Adipose tissue (tissue), 3 donors: ENCODE data around the gene XPO4. TPM values are rescaled to one million over a fixed set of nuclear protein-coding genes. Genes with fewer than 3 reads are reported as not detected.

Experiments
- H3K27ac ChIP-seq: one replicate; pipeline ENCODE4 v1.5.1; 2013; ENCODE audit warnings: low read depth, low read length
- WGBS, 3 donors: extraction: QIAGEN DNeasy Blood & Tissue Kit; methylation state at CpG; one replicate each; pipeline ENCODE4 v1.1.7; 2013; 5-methylcytosine and 5-hydroxymethylcytosine counted together
- polyA plus RNA-seq, 3 donors: library from polyadenylated mRNA; stranded (reverse); fragments of 200-250 nt; gene quantifications; one replicate each; pipeline ENCODE4 v1.2.3, GENCODE V29; 2013
- donor health status: healthy with polysubstance abuse.
- donor health status: Bipolar disorder and iron deficiency.
- donor health status: healthy.

The XPO4 gene
- polyA plus RNA-seq, 3 donors, result 2.7 to 4.6 (median 2.9) TPM

DNA sequence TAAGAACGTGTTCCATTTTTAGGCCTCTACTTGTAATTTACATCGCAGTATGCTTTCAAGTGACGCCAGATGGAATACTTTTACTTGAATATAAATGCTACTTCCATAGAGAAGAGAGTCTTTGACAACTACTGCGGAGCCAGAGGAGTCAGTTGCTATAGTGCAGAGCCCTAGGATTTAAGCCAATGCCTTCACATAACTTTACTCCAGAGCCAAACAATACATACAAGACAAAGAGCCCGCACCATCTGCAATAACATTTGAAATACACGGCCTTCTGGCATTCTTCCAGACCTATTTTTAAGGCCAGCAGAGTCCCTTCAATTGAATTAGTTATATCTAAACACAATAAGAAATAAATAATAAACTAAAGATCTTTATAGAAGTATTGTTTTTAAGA is 59.4 kb downstream of the XPO4 start:
- no peak overlapping the region for H3K27ac ChIP-seq
- 58 to 68% (median 60%) methylated on average over 6 of the region's 6 CpGs for WGBS, 3 donors

DNA sequence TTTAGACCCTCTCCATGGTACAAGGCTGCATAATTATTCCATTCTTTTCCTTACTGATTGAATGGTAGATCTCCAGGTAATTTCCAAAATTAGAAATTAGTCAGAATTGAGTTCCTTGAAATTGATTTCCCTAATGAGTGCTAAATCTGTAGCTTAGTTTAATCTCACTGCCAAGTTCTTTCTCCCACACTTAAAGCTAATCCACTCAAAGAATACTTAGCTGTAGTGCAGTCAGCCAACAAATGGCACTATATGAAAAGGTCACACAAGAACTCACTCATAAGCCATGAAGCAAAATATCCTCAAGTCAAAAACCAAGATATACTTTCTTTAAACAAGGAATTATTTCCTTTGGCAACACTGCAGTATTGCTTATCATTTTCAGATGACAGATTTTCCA is 62.0 kb downstream of the XPO4 start:
- no peak overlapping the region for H3K27ac ChIP-seq

DNA sequence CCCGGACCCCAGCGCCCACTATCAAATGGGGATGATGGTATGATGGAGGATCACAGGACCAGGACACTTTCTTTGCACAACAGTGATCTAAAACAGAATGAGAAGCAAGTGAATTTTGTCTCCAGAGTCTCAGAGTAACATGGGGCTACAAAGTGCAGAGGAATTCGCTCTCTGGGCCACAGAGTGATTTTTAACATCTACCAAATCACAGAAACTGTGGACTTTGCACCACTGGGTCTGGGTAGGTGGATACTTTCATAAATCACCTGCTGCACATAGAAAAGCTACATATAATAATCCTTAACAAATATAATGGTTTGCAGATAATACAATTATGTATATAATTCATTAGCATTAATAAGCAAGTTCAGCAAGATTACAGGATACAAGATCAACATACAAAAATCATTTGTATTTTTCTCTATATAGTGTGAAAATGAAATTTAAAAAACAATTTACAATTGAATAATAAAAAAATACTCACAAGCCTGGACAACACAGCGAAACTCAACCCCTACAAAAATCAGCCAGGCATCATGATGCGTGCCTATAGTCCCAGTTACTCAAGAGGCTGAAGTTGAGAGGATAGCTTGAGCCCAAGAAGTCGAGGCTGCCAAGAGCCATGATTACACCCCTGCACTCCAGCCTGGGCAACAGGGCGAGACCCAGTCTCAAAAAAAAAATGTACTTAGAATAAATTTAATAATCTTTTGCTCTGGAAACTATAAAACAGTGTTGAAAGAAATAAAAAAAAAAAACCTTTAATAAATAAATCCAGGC is 68.5 kb downstream of the XPO4 start:
- 91 to 97% (median 97%) methylated on average over 7 of the region's 7 CpGs for WGBS, 3 donors
- H3K27ac ChIP-seq, result no peak overlapping the region

DNA sequence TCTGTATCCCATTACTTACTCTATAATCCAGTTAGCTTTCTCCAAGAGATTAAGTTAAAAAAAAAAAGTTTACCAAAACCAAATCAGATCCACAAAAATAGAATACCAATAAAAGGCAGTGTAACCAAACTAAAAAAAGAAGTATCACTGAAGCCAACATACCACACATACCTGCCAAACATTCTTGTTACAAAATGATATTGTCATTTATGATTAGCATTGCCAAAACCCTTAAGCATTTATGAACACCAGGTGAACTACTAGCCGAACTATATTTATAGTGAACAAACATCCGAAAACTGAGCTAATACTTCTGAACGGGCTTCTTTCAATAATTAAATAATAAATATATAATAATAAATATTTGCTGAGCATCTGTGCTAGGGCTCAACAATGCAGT is 69.7 kb downstream of the XPO4 start:
- WGBS, 3 donors, result 73 to 95% (median 91%) methylated on average over 3 of the region's 3 CpGs
- H3K27ac ChIP-seq, result no peak overlapping the region

DNA sequence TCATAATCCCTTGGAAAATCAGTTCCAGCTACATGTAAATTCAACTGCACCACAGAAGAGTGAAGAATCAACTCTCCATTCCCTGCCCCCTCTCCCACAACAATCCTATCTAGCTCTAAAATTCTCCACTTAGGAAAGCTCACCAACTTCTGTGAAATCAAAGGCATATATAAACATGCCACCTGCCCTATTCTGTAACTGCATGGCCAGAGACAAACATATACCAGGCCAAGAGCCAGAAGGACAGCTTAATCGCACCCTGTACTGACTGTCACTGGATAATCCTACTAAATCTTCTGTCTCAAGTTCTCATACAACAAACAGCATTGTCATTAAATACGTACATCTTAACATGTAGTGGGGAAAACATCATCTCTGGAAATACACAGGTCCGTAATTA is 70.6 kb downstream of the XPO4 start:
- no peak overlapping the region for H3K27ac ChIP-seq
- WGBS, 3 donors, result 88 to 96% (median 94%) methylated on average over 3 of the region's 3 CpGs

DNA sequence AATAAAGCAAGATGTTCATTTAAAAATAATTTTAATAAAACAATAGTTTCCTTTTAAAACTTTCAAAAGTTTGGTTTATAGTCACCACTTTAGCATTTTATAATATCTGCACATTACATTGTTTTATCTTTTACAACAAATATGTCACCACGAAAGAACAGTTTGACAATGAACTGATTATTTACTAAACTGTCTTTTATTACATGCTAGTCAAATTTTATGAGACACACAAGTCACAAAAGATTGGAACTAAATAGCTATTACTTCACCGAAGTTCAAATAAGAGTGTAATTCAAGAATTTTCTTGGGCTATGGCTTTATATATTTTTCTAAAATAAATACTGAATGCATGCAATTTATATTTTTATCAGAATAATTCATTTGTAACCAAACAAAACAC is 71.3 kb downstream of the XPO4 start:
- no peak overlapping the region for H3K27ac ChIP-seq
- 59 to 90% (median 88%) methylated on average over 2 of the region's 2 CpGs for WGBS, 3 donors

DNA sequence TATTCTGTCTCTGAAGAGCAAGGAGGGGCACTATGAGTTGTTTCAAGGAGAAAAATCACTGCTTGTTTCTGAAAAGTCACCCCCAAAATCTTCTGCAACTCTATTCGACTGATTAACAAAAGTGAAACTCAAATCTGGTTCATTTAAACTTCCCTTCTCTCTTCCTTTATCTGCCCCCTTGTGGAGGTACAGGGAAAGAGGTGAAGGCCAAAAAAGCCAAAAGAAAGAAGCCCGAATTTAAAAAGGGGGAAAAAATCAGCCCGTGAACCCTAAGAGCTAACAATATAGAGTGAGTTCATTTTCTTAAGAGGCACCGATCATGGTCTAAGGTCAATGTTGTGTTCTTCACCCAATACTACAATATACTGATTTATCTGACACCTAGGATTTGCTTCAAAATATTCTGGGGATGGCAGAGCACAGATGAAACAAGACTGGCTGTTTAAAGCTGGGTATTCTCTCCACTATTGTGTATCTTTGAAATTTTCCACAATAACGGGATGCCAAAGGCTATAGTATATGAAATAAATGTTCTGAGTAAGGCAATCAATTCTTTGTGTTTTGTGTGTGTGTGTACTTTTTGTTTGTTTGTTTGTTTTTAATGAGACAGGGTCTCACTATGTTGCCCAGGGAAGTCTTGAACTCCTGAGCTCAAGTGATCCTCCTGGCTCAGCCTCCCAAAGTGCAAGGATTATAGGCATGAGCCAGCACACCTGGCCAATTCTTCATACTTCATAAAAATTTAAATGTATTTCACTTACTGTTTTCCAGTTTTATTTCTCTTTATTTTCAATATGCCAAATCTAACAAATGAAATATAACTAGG is 73.8 kb downstream of the XPO4 start:
- WGBS, 3 donors, result 15 to 22% (median 22%) methylated on average over 5 of the region's 5 CpGs
- H3K27ac ChIP-seq, result no peak overlapping the region

DNA sequence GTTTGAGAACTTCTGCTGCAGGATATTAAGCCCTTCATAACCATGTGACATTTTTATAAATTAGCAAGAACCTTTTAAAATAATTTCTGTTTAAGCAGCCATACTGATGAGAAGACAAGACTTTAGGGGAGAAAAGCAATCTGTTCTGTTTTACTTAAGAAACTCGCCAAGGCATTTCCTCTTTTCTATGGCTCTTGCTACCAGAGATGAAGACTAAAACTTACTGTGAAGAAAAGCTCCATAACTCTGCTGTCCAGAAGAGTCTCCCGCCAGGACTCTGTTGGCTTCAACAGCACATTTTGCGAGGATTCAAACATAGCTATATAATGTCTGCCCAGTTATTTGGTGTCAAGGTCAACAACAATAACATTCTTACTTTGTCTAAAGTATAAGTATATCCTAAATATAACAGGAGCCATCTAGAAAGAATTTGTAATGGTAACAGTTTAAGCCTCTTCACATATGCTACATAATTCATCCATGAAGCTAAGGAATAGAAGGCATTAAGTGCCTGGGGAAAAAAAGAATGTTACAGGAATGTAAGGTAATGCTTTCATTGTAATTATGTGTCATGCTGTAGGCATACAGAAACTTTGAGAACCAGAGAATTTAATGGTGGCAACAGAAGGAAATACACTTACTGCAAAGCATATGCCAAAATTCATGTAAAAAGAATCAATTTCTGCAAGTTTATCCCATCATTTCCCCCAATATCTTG is 75.5 kb downstream of the XPO4 start:
- H3K27ac ChIP-seq, result no peak overlapping the region
- 76 to 87% (median 82%) methylated on average over 3 of the region's 3 CpGs for WGBS, 3 donors

DNA sequence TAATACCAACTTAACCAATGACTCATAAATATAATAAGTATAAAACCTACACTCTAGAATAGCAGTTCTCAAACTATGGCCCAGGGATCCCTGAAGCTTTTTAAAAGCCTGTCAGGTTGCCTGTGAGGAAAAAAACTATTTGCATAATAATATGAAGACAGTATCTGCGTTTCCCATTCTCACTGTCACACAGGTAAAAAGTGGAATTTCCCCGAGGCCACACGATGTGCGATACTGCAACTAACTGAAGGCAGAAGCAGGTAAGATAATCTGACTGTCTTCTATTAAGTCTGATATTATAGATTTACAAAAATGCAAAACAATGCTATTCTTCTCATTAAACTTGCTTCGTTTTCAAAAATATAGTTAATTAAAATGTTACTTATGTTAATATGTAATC is 76.2 kb downstream of the XPO4 start:
- H3K27ac ChIP-seq, result no peak overlapping the region
- WGBS, 3 donors, result 89 to 95% (median 95%) methylated on average over 5 of the region's 5 CpGs

DNA sequence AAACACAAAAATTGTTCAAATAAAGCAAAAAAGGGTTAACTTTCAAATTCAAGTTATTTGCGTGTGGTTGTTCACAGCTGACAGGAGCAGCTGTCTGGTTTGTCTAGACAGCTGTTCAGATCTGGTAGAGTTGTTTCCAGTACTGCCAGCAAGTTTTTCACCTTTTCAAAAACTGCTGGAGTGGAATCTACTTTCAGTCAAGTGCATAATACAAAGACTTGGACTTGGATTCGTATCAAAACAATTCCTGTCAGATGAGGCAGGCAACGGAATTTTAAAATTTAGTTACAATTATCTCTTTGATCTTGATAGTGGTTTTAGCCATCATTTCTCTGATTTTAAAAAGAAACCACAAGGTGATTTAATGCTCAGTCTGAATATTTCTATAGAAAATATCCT is 77.1 kb downstream of the XPO4 start:
- H3K27ac ChIP-seq, result no peak overlapping the region
- WGBS, 3 donors, result 45 to 67% (median 65%) methylated on average over 3 of the region's 3 CpGs

DNA sequence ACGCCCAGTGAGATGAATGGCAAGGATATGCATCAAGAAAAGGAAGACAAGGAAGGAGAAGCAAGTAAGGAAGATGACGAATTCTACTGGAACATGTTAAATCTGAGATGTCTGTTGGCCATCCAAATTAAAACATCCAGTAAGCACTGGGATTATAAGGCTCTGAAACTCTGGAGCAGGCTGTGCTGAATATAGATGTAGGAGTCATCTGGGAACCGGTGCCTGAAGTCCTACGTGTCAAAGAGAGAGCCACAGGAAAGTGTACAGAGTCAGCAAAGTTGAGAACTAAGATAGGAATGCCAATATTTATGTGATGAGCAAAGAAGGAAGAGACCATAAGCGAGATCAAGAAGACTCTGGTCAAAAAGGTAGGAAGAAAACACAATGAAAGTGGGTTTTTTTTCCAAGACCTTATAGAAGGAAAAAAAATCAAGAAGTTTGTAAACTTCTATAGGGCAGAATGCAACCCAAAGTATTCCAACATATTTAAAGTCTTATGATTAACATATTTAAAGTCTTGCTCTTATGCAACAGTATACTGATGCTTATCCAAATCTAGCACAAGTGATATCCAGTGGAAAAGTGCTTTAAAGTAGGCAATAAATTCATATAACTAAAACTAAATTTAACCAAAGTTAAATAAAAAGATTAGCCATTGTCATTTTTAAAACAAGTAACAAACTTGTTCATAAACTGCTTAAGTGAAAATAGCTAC is 77.6 kb downstream of the XPO4 start:
- no peak overlapping the region for H3K27ac ChIP-seq
- WGBS, 3 donors, result 93 to 94% (median 94%) methylated on average over 5 of the region's 5 CpGs

DNA sequence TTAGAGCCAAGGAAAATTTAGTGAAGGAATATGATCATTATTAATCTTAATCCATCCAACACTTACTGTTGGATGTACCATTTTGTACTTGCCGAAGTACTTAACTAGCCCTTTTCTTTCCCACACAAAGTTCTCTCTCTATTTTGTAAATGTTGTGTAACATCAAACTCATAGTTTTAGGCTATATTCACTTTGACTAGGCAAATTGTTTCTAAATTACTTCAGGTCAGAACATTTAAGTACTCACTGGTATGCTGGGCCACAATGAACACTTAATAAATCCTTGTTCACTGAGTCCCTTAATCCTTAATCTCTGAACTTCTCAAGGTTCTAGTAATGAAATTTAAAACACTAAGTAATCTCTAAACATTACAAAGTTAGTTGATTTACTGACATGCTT is 79.5 kb downstream of the XPO4 start:
- no peak overlapping the region for H3K27ac ChIP-seq
- WGBS, 3 donors, result 96 to 100% (median 98%) methylated on average over 1 of the region's 1 CpG

DNA sequence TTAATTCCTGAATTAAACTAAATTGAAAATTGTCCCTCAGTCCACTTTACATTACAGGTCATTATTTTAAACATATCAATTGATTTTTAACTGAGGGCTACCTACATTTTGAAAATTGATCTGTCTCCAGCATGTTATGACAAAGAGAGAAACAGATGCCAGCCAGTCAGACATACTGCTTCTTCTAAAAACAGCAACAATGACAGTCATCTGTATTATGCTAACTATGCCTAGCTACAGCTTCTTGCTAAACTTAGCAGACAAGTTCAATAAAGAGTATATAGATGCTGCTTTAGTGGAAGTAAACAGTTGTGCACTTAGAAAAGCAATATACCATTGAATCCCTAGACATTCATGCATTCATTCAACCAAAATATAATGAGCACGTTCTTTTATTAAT is 80.1 kb downstream of the XPO4 start:
- 93 to 96% (median 95%) methylated on average over 1 of the region's 1 CpG for WGBS, 3 donors

DNA sequence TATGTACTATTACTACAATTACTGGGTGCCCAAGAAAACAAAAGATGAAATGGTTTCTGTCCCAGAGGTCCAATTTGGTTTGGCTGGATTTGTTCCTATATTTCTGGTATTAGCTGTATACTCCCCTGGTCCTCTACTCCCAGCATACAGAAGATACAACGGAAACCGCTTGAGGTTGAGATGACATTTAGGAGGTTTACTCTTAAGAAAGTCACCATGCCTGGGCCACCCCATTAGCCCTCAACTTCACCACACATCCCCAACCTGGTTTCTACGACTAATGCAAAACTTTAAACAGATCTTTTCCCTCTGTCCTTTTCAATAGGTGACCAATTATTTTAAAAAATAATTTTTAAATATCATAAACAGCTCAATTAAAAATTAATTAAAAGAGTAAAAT is 82.8 kb downstream of the XPO4 start:
- WGBS, 3 donors, result 94 to 97% (median 95%) methylated on average over 3 of the region's 3 CpGs
- no peak overlapping the region for H3K27ac ChIP-seq

More for the DNA sequence above, 80.1 kb downstream of the XPO4 start:
- H3K27ac ChIP-seq, result no peak overlapping the region

DNA sequence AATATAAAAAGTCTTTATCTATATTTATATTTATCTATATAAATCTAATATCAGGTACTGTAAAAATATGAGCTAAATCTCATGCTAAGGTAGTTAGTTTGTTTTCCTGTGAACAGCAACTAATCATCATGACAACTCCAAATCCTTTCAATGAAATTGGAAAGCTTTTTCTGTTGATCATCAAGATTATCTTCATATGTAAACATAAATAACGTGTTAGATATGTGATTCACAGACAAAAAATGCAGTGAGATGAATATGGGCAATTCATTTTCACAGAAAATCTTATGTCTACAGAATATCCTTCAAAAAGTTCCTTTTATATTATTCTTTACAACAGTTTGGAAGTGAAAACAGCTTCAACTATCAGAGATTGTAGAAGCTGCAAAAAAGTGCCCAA is 87.1 kb downstream of the XPO4 start:
- WGBS, 3 donors, result 55 to 82% (median 71%) methylated on average over 1 of the region's 1 CpG
- no peak overlapping the region for H3K27ac ChIP-seq

DNA sequence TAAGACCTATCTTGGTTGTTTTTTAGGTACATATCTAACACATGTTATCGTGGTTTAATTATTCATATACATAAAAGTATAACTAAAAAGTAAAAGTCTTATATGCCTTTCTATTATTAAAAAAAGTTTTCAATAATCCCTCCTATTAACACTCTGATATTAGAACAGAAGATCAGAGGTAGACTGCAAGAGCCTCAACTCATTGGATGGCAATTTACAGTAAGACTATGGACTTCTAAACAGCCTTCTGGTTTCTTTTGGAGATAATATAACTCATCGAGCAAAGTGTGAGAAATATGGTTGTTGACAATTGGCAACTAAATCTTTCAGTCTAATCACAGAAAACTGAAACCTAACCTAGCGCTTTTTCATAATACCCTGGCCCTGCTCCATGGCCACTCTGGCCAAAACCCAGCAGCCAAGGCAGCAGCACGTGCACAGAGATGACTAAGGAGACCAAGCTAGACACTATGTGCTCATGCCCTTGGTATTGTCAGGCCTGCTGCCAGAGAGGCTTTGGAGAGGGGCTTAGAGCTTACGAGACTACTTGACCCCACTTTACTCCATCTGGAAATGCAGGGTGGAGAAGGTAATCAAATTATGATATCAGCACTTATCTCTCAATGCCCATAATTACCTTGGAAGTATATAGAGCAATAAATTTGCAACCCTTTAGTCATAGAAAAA is 88.2 kb downstream of the XPO4 start:
- WGBS, 3 donors, result 36 to 59% (median 37%) methylated on average over 5 of the region's 5 CpGs
- H3K27ac ChIP-seq, result no peak overlapping the region

DNA sequence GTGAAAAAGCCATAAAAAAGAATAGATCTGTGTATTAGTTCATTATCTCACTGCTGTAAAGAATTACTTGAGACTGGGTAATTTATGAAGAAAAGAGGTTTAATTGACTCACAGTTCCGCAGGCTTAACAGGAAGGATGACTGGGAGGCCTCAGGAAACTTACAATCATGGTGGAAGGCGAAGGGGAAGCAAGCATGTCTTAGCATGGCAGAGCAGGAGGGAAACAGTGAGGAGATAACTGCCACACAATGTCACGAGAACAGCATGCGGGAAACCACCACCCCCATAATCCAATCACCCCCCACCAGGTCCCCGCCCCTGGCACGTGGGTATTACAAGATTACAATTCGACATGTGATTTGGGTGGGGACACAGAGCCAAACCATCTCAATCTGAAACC is 89.7 kb downstream of the XPO4 start:
- H3K27ac ChIP-seq, result no peak overlapping the region
- WGBS, 3 donors, result 89 to 93% (median 91%) methylated on average over 7 of the region's 7 CpGs

DNA sequence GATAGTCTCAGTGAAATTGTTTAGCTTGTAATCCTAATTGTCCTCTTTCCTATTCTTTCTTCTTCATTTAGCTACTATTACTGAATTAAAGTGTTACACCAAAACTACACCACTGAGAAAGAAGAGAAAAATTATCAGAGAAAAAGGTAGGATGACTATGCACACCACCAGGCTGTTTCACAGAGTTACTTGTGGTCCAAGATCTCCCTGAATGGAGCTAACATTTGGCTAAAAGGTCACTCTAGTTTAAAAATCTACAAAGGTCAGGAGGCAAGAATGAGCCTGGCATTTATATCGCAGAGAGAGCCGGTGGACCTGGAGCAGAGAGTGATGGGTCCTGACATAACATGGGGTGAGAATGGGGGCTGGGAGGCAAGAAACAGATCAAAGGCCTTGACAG is 91.7 kb downstream of the XPO4 start:
- H3K27ac ChIP-seq, result no peak overlapping the region
- WGBS, 3 donors, result 77 to 95% (median 92%) methylated on average over 2 of the region's 2 CpGs
